Ishikawa (cell line): Measurements from ENCODE around the gene OR5T2.

Source experiments
- CEBPB ChIP-seq: IDR thresholded peaks from 2 replicates; pipeline ENCODE4 v1.6.1; 2012
- CREB1 ChIP-seq: IDR thresholded peaks from 2 replicates; pipeline ENCODE4 v1.6.1; 2012; ENCODE audit warnings: low read depth
- EGR1 ChIP-seq: IDR thresholded peaks from 2 replicates; pipeline ENCODE4 v1.6.1; 2012
- EP300 ChIP-seq: IDR thresholded peaks from 2 replicates; pipeline ENCODE4 v1.6.1; 2012; ENCODE audit warnings: borderline replicate concordance
- FOXM1 ChIP-seq: IDR thresholded peaks from 2 replicates; pipeline ENCODE4 v1.6.1; 2012; ENCODE audit warnings: low read depth, borderline replicate concordance
- MAX ChIP-seq: IDR thresholded peaks from 2 replicates; pipeline ENCODE4 v1.6.1; 2012
- NFIC ChIP-seq: IDR thresholded peaks from 2 replicates; pipeline ENCODE4 v1.6.1; 2012
- RAD21 ChIP-seq: IDR thresholded peaks from 2 replicates; pipeline ENCODE4 v1.6.1; 2012; ENCODE audit warnings: low read depth
- REST ChIP-seq: IDR thresholded peaks from 2 replicates; pipeline ENCODE4 v1.6.1; 2012; ENCODE audit warnings: low read depth, mild to moderate bottlenecking
- TAF1 ChIP-seq: IDR thresholded peaks from 2 replicates; pipeline ENCODE4 v1.6.1; 2012; ENCODE audit warnings: low read depth, mild to moderate bottlenecking
- TCF12 ChIP-seq: IDR thresholded peaks from 2 replicates; pipeline ENCODE4 v1.6.1; 2012; ENCODE audit warnings: low read depth
- TEAD4 ChIP-seq: IDR thresholded peaks from 2 replicates; pipeline ENCODE4 v1.6.1; 2012
- USF1 ChIP-seq: IDR thresholded peaks from 2 replicates; pipeline ENCODE4 v1.6.1; 2012
- YY1 ChIP-seq: IDR thresholded peaks from 2 replicates; pipeline ENCODE4 v1.6.1; 2012; ENCODE audit warnings: low read depth
- ZBTB7A ChIP-seq: IDR thresholded peaks from 2 replicates; pipeline ENCODE4 v1.6.1; 2012; ENCODE audit warnings: low read depth

Gene OR5T2

GRCh38 chr11:56183459-56183858 lies 50.6 kb downstream of the OR5T2 start:
- TF ChIP-seq TCF12 (no peak), TEAD4 (no peak), CEBPB (no peak), MAX (no peak), USF1 (no peak), TAF1 (no peak), CREB1 (no peak), REST (no peak), FOXM1 (no peak), RAD21 (no peak), YY1 (no peak), NFIC (no peak), EP300 (no peak), ZBTB7A (no peak), EGR1 (no peak)
